ENCODE measurements around the gene PTPRM.

The PTPRM gene

DNA sequence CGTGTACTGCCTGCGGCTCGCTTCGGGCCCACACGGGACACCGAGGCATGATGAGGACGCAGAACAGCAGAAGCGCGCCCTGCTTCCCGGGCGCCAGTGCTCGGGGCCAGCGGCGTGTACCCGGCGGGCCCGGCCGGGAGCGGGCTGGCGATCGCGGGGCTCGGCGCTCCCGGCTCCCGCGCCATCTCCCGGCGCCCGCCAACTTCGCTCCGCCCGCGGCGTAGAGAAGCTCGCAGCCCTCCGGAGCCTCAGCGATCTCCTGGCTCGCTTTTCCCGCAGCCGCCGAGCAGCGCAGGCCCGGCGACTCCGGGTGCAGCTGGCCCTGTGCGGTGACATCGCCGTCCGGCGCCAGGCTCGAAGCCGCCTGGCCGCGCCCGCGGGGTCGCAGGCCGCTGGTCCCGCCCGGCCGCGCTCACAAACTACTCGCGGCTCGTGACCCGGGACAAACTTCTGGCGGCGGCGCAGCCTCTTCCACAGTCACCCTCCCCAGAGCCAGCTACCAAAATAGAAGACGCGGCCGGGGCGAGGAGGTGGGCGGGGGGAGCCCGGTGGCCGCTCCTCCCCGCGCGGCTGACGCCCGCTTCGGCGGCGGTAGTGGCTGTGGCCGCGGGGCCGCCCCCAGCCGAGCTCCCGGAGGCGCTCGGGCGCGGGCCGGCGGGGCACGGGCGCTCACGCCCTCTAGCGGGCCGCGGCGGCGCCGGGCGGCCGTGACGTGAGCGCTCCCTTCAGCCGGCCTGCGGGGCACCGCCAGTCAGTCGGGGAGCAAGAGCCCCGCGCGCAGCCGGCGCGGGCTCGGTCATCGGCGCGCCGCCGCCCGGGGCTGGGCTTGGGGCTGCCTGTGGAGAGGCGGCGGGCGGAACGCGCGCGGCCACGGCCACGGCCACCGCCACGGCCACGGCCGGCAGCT, at the start of gene PTPRM:
TSS of gene PTPRM (plus strand) at position 750 of the 907 bp plus-strand sequence. CDS start 503 bp downstream, outside the sequence.
- peak; percentile 3 for DNase-seq

DNA sequence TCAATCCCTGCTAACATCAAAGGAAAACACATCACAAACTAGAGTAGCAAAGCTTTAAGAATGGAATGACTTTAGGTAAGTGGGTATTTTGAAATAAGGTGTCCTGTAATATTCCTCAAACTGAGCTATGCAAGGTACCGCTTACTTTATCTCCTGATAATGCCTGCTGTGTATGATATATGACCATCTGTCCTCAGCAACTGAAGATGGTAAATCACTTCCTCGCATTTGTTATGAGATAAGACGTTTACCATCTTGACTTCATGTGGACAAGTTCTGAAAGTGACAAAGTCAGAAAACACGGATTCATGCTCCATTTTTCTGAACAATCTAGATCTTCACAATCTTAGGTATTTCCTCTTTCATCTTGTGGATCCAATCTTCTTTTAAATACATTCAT, 49.3 kb upstream of the PTPRM start:
- no peak for DNase-seq

DNA sequence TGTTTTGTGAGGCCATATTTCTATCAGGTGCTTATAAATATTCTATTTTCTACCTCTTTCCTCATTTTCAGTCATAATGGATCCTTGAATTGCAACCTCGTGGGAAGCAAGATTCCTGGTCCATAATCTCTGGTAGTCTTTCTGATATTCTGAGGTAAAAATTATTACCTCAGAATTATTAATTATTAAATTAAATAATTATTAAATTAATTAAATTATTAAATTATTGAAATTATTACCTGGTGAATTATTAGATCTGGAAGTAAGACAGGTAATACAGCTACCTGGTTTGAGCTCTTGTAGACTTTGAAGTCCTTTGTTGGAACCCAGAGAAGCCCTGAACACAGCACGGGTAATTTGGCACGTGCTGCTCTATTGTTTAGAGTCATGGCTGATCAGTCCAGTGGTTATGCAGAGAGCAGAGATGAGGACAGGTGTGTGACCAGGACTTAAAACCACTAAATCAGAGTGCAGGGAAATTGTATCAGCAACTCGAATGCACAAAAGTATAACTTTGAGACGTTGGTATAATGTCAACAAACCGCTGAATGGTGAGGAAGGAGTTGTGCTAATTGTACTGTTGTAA, 46.8 kb upstream of the PTPRM start:
- no peak for DNase-seq

DNA sequence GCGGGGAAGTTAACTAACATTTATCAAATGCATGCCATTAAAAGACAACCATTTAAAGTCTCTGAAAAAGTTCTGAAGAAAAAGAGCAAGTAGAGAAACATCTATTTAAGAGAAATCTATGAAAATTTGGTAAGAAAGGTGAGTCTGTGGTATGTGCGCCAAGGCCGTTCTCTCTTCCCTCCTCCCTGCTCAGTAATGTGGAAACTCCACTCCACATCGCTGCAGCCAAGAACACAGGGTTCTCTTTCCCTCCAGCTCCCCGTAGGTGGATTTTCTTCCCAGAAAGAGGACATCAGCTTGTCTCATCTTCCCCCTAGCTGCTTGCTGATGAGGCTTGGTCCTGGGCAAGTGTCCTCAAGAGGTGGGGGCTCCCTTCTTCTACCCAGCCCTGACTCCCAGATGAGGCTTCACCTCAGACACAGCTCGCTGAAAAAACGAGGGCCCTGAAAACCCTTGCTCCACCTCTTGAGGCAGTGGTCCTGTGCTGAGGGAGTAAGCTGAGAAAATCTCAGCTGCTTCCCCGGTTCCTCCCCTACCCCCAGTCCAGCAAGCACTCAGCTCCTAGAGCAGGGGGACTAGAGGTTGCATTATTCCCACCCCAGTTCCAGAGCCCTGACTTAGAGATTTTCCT, 45.8 kb upstream of the PTPRM start:
- DNase-seq = no peak

DNA sequence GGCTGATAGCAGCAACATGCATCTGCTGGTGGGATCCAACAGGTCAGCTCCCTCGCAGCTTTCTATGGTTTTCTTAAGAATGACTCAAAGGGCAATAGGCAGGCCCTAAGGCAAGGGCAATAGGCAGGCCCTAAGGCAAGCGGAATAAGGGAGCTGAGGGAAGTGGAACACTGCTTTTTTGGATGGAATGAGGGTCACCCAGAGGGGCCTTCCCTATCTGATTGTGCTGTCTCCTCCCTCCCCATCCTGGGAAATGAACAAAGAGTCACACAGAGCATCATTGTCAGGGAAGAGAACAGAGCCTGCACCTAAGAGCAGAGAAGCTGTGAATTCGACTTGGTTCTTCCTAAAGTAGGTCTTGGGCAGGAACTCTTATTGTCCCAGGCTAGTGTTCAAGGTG, 43.3 kb upstream of the PTPRM start:
- DNase-seq = no peak

DNA sequence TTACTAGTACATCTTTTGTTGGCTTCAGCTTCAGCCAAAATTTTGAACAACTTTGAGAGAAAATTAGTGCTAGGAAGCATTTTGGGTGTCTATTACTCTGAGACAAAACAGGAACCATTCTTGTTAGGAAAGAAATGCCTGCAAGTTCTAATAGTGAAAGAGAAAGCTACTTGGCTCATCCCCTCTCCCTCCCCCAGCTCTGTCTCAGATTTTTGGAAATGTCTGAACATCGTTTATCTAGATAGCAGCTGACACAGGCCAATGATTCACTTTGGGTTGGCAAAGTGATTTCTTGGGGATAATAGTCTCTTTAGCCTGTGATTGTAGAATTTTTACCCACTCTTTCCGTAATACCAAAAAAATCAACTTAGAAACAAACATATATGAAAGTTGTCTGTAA, 42.3 kb upstream of the PTPRM start:
- DNase-seq = no peak

DNA sequence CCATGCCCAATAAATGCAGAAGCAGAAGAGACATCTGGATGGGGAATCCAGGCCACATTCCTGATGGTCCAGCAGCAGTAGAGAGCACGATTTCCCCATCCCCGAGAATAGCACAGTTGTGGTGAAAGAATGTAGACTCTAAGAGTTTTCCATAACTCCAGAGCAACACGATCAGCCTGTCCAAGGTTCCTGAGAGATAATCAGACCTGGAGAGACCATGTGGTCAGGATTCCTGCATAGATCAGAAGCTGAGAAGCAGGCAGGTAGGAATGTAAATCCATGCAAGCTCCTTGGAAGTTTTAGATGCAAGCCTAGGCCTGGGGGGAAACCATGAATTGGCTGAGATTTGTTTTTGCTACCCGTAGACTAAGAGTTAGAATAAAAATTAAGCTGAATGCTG, 34.2 kb upstream of the PTPRM start:
- DNase-seq = no peak

DNA sequence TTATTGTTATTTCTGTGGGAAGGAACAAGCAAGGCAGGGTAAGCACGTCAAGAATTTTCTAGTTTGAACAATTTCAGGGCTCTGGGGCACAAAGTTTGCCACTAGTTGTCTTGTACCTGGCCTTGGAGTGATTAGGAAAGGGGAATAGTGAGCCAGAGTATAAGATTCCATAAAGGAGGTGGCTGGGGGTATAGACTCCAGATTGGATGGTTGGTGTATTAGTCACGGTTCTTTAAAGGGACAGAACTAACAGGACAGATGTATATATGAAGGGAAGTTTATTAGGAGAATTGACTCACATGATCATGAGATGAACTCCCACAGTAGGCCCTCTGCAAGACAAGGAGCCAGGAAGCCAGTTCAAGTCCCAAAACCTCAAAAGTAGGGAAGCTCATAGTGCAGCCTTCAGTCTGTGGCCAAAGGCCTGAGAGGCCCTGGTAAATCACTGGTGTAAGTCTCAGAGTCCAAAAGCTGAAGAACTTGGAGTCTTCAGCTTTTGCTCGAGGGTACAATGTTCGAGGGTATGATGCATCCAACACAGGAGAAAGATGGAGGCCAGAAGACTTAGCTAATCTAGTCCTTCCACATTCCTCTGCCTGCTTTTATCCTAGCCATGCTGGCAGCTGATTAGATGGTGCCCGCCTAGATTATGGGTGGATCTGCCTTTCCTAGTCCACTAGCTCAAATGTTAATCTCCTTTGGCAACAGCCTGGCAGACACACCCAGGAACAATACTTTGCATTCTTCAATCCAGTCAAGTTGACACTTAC, 31.5 kb upstream of the PTPRM start:
- DNase-seq = no peak

DNA sequence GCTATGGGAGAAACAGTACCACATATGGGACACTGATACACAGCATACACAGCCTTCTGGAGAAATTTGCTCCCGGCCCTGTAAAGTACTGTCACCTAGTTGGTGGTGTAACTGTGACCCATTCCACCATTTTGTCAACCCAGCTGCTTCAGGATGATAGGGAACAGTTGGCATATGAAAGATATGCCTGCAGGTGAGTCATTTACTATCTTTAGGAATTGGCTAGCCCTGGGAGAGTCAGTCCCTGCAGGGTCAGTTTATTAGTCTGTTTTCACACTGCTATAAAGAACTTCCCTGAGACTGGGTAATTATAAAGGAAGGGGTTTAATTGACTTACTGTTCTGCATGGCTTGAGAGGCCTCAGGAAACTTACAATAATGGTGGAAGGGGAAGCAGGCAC, 30.0 kb upstream of the PTPRM start:
- DNase-seq = no peak

DNA sequence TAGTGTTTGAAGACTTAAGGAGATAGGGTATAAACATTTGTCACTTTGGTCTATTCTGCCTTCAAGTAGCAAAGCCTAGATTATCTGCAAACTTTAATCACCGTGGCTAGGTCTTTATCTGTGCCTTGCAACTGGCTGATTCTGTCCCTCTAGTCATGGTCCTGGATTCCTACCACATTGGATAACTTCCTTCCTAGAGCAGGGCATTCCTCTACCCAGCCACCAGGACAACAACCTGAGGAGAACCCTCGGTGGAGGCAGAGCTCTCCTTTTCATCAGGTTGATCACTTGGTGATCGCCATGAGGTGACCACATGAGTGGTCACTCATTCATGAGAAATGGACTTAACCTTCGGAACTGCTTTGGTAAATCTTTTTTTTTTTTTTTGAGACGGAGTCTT, 25.3 kb upstream of the PTPRM start:
- DNase-seq = no peak

DNA sequence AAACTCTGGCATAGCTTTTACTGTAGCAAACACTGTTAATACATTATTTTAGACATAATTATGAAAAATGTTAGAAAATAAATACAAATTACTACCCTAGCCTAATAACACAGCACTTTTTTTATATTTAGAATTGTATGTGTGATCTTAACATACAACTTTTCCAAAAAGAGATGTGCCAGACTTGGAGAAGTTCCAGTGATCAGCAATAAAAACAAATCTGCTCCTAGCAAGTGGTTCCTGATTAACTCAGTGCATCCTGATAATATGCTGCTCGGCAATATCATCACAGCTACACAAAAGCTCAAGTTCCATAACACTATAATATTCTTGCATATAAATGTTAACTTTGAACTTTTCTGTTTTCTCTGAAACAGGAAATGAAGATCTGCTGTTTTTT, 22.4 kb upstream of the PTPRM start:
- DNase-seq = no peak

DNA sequence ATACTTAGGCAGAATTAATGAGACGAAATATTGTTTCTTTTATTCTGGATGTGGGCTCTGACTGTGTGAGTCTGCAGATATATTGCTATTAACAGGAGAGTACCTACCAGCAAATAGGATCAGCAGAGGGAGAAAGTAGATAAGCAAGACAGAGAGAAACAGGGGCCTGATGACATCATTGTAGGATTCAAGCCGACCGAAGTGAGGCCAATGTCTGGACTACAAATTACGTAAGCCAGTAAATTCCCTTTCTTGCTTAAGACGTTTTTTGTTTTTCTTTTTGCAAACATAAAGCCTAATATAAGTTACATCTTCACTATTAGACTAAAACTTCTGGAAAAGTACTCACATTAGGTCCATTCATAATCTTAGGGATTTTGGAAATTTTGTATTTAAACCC, 21.4 kb upstream of the PTPRM start:
- no peak for DNase-seq

DNA sequence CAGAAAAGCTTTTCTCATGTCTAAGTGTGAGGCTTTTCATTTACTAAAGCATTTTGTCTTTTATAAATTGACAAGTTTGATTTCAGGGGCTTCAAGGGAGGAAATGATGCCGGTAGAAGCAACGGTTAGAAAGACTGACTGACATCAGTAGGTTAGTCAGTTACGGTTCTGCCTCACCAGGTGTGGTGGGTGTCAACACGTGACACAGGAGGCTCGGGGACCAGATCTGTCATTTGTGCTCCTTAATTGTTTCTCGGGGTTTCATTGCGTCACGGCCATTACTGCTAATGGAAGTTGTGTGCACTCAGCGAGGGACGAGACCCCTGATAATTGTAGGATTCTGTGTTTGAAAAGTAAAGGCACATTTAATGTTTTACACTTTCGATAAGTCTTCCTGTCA, 18.9 kb upstream of the PTPRM start:
- no peak for DNase-seq

DNA sequence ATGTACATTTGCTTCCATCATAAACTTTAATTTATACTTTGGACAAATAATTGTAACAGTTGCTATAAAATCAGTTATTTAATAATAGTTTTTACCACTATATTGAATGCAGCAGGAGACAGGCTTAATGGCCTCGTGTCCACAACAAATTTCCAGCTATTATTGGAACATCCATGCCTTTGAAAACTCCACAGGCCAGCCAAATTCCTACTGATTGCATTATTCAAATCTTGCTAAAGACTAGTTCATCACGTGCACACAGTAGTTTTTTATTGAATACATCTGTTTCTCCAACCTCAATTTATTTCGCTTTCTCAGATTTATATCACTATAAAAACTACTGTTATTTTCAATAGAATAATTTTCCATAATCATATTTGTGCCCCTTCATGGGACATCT, 18.4 kb upstream of the PTPRM start:
- no peak for DNase-seq

DNA sequence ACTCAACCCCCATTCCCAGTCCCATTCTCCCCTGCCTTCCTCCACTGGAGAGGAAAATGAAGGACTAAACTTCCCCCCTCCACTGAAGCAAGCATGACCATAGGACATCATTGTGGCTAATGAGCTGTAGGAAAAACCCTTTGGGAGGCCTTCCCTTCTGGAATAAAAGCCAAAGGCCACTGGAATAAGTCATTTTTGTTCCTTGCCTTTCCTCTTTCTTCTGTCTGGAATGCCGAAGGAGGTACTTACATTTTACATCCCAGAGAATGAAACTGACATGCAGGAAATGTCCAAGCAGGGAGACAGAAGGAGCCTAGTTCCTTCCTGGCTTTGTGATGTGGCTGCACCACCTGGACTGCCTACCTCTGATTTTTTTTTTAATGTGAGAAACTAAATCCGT, 9.1 kb upstream of the PTPRM start:
- no peak for DNase-seq

DNA sequence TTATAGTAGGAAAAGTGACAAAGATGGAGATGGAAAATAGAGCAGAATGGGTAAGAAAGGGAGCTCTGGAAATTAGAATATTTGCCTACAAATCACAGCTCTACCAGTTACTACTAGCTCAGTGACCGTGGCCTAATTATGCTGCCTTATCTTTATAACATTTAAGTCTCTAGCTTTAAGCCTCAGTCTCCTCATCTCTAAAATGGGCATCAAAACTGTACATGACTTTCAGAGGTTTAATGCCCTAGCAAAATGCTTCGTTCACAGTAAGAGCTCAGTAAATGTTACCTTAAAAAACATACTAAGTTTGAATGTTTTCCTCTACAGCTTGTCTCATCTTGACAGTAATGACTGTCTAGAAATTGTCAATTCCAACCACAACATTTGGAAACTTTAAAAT, 8.3 kb upstream of the PTPRM start:
- no peak for DNase-seq

DNA sequence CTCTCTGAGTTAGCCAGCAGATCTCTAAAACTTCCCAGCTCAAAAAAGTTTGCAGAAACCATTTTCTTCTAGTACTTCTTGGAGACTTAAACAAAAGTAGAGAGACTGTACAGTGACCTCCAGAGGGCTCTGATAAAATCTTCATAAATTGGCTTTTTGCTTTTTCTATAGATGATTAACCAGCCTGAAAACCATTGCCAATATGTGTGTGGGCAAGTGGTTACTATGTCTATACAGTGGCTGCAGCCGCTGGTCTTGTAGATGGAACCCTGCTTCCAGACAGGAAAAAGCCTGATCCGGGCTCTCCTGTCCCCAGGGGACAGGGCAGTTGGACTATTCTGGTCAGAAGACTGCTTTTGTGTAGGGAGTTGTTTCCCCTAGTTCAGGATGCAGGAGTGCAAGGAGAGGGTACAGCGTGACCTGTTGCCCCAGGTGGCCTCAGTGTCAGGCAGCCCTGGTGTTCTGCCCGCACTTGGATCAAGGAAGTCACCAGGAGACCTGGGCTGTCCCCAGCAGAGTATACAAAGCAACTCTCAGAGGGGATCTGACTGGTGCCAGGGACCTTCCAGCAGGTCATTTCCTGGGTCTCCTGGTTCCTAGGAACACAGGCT, 7.3 kb upstream of the PTPRM start:
- no peak for DNase-seq

DNA sequence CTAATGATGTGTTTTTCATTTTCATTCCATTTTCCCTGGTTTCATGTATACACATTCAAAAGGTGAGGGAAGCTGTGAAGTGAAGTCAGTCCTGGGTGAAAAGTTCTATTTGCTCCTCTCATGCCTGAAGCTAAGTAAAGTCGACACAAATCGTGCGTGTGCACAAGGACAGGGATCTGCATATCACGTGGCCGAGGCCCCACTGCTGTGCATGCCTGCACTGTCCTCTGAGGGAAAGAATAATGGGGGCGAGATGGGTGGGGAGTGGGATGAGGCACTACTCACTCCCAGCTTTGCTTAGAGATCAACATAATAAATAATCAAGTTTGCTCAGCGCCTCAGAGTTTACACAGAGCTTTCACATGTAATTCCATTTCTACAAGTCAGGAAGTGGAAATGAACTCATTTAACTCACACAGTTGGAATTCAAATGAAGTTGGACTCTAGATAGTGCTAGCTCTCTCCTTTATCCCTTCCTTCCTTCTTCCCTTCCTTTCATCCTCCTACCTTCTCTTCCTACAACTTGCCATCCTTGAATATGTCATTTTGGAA, 5.1 kb upstream of the PTPRM start:
- no peak for DNase-seq

DNA sequence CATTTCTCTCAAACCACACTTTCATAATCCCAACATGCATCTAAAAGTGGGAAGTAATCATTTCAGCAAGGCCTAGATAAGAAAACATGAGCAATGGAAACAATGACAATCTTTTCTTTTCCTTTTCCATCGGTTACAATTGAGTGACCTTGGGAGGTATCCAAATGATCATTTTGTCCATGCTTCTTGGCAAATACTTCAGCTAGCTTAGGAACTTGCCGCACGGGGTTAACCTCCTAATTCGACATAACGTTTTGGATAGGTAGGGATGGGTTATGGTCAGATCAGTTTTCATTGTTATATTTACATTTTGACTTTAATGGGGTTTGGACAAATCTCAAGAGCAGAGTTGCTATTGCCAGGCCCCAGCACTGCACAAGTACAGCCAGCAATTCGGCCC, 4.6 kb upstream of the PTPRM start:
- no peak for DNase-seq

DNA sequence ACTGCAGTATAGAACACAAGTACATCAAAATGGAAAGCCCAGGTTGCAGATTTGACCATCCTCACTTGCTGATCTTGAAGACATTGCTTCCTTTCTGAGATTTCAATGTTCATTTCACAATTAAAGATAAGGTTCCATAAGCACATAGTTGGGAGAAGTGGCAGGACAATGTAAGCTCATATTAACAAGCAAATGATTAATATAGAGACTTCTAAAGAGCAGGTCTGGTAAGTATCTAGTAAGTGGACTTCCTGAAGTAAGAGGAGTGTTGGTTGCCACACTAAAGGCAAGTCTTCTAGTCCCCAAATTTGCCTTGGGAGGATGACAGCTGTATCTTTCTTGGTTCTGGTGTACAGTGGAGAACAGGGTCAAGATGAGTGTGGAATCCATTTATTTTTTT, 1.4 kb upstream of the PTPRM start:
- no peak for DNase-seq

DNA sequence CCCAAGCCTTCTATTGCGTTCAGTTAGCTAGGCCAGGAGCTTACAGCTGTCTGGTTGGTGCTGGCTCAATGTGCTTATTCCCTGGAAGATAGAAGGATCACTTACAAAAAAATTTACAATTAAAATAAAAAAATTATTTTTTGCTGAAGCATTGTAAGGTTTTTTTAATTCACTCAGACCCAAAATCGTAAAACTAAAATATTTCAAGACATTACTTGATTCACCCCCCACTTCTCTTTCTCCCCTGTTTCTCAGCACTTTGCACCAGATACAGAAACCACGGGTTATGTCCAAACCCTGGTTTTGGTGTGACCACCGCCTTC, 911 bp upstream of the PTPRM start:
- no peak for DNase-seq

DNA sequence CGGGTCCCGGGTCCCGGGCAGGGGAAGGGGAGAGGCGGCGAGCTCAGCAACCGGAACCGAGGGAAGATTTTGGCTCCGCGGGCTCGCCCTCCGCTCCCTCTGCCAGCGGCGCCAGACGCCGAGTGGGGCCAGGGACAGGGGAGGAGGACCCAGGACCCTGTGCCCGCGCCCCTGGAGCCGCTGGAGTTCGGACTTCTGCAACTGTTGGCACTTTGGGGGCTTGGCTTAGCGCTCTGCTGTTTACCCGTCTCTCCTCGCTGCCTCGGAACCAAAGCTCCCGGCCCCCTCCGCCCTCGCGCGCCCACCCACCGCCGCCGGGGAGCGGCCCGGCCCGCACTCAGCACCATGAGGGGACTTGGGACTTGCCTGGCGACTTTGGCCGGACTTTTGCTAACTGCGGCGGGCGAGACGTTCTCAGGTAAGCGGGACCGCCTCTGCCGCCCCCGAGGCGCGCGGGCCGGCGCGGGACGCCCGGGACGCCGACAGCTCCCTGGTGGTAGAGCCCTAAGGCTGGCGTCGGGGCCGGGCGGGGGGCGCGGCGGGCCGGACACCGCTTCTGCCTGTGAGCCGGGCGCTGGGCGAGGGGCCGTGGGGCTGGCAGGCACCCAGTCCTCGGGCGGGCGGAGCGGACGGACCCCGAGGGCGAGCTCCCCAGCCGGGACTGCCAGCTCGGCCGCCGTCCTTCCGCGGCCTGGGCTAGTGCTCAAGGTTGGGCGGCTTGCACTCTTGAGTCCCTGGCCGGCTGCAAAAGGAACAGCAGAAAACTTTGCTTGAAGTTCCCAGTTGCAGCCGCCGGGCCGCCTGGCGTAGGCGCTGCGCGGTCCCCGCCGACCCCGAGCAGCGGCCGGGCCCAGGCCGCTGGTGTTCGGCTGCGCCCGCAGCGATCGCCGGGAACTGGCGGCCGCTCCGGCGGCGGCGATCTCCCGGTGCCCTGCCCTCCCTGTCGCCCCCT, 634 bp downstream of the PTPRM start:
- no peak for DNase-seq
